H9 (cell line): ENCODE data around the gene BICDL1. TPM values are rescaled to one million over a fixed set of nuclear protein-coding genes. Genes with fewer than 3 reads are reported as not detected.

Experiments used
- DNase-seq: peaks from one replicate; pipeline ENCODE4 v3.0.0-alpha.2; 2017
- H2AFZ ChIP-seq: one replicate; pipeline ENCODE4 v1.6.1; 2013; ENCODE audit warnings: mild to moderate bottlenecking, low read length, control low read depth, moderate library complexity
- H2AK5ac ChIP-seq: 2 replicates; pipeline ENCODE4 v1.6.1; 2013; ENCODE audit warnings: low read length, control low read depth, mixed read lengths; ENCODE audit not compliant: insufficient read length
- H2BK120ac ChIP-seq: one replicate; pipeline ENCODE4 v1.6.1; 2013; ENCODE audit warnings: low read depth, mild to moderate bottlenecking, low read length, control low read depth, inconsistent platforms; ENCODE audit not compliant: poor library complexity, severe bottlenecking
- H2BK12ac ChIP-seq: 2 replicates; pipeline ENCODE4 v1.6.1; 2013; ENCODE audit warnings: low read length, control low read depth, mixed read lengths, low read depth; ENCODE audit not compliant: insufficient read length
- H2BK15ac ChIP-seq: 2 replicates; pipeline ENCODE4 v1.6.1; 2013; ENCODE audit warnings: low read depth, low read length, control low read depth
- H2BK20ac ChIP-seq: one replicate; pipeline ENCODE4 v1.6.1; 2013; ENCODE audit warnings: low read depth, mild to moderate bottlenecking, low read length, control low read depth, inconsistent platforms; ENCODE audit not compliant: poor library complexity, severe bottlenecking
- H2BK5ac ChIP-seq: 2 replicates; pipeline ENCODE4 v1.6.1; 2013; ENCODE audit warnings: low read length, control low read depth, mixed read lengths; ENCODE audit not compliant: insufficient read length
- H3K14ac ChIP-seq: 2 replicates; pipeline ENCODE4 v1.6.1; 2013; ENCODE audit warnings: low read length, control low read depth; ENCODE audit not compliant: insufficient read depth
- H3K18ac ChIP-seq: 2 replicates; pipeline ENCODE4 v1.6.1; 2013; ENCODE audit warnings: low read depth, mild to moderate bottlenecking, mixed read lengths, low read length, control low read depth; ENCODE audit not compliant: insufficient read length
- H3K23ac ChIP-seq: 2 replicates; pipeline ENCODE4 v1.6.1; 2013; ENCODE audit warnings: low read length, control low read depth, mixed read lengths, low read depth; ENCODE audit not compliant: insufficient read length
- H3K23me2 ChIP-seq: 2 replicates; pipeline ENCODE4 v1.6.1; 2013; ENCODE audit warnings: low read depth, mild to moderate bottlenecking, mixed read lengths, low read length, control low read depth; ENCODE audit not compliant: insufficient read length, poor library complexity, severe bottlenecking
- H3K27ac ChIP-seq: 2 replicates; pipeline ENCODE4 v1.5.1; 2013; ENCODE audit warnings: low read length, control low read depth, mixed read lengths, low read depth; ENCODE audit not compliant: insufficient read length
- H3K27me3 ChIP-seq: 2 replicates; pipeline ENCODE4 v1.6.1; 2013; ENCODE audit warnings: low read length, control low read depth, inconsistent platforms; ENCODE audit not compliant: insufficient read depth
- H3K4ac ChIP-seq: 2 replicates; pipeline ENCODE4 v1.6.1; 2013; ENCODE audit warnings: low read depth, mild to moderate bottlenecking, control low read depth, inconsistent platforms, low read length, moderate library complexity
- H3K4me1 ChIP-seq: 2 replicates; pipeline ENCODE4 v1.6.1; 2013; ENCODE audit warnings: low read length, control low read depth, inconsistent platforms; ENCODE audit not compliant: insufficient read depth
- H3K4me2 ChIP-seq: 2 replicates; pipeline ENCODE4 v1.6.1; 2013; ENCODE audit warnings: low read length, control low read depth, mixed read lengths; ENCODE audit not compliant: insufficient read length, insufficient read depth
- H3K56ac ChIP-seq: 2 replicates; pipeline ENCODE4 v1.6.1; 2013; ENCODE audit warnings: low read depth, mild to moderate bottlenecking, mixed read lengths, low read length, control low read depth; ENCODE audit not compliant: insufficient read length
- H3K79me1 ChIP-seq: 2 replicates; pipeline ENCODE4 v1.6.1; 2013; ENCODE audit warnings: low read depth, mild to moderate bottlenecking, moderate library complexity, low read length, control low read depth, inconsistent platforms; ENCODE audit not compliant: insufficient read depth, poor library complexity, severe bottlenecking
- H3K79me2 ChIP-seq: 2 replicates; pipeline ENCODE4 v1.6.1; 2013; ENCODE audit warnings: low read length, control low read depth, inconsistent platforms; ENCODE audit not compliant: insufficient read depth
- H3K9ac ChIP-seq: 2 replicates; pipeline ENCODE4 v1.6.1; 2013; ENCODE audit warnings: low read length, control low read depth, mixed read lengths; ENCODE audit not compliant: insufficient read length; ENCODE audit errors: extremely low read depth
- H3K9me3 ChIP-seq: one replicate; pipeline ENCODE4 v1.6.1; 2013; ENCODE audit warnings: low read depth, low read length, inconsistent platforms; ENCODE audit not compliant: control insufficient read depth
- H3T11ph ChIP-seq: one replicate; pipeline ENCODE4 v1.6.1; 2013; ENCODE audit warnings: mild to moderate bottlenecking, low read length, control low read depth, inconsistent platforms
- H4K20me1 ChIP-seq: one replicate; pipeline ENCODE4 v1.6.1; 2013; ENCODE audit not compliant: control insufficient read depth, insufficient read length, insufficient read depth
- H4K5ac ChIP-seq: 2 replicates; pipeline ENCODE4 v1.6.1; 2013; ENCODE audit warnings: low read depth, mild to moderate bottlenecking, mixed read lengths, low read length, control low read depth; ENCODE audit not compliant: insufficient read length
- H4K8ac ChIP-seq: replicated peaks from 2 replicates; pipeline ENCODE4 v1.6.1; 2013; ENCODE audit warnings: low read length, control low read depth, mixed read lengths, low read depth; ENCODE audit not compliant: insufficient read length
- H4K91ac ChIP-seq: 2 replicates; pipeline ENCODE4 v1.6.1; 2013; ENCODE audit warnings: low read depth, mild to moderate bottlenecking, moderate library complexity, mixed read lengths, low read length, control low read depth; ENCODE audit not compliant: insufficient read length
- H3K27ac Mint-ChIP-seq, 3 experiments: 2 replicates in 2 of 3; 3 replicates in 1 of 3; pipeline ENCODE4 v1.8.0; 2020 to 2021; ENCODE audit warnings: mixed read lengths in 3 of 3, mild to moderate bottlenecking in 1 of 3, moderate library complexity in 1 of 3
- H3K27me3 Mint-ChIP-seq: 2 replicates; pipeline ENCODE4 v1.8.0; 2021; ENCODE audit warnings: low read depth, mild to moderate bottlenecking, moderate library complexity, mixed read lengths
- H3K36me3 Mint-ChIP-seq, 3 experiments: 2 replicates in 2 of 3; 3 replicates in 1 of 3; pipeline ENCODE4 v1.8.0; 2020 to 2021; ENCODE audit warnings: low read depth in 3 of 3, mixed read lengths in 3 of 3; ENCODE audit not compliant: insufficient read depth in 1 of 3
- H3K4me1 Mint-ChIP-seq, 2 experiments: 2 replicates each; pipeline ENCODE4 v1.8.0; 2020; ENCODE audit warnings: mixed read lengths in 2 of 2
- H3K4me3 Mint-ChIP-seq, 2 experiments: 2 replicates in 1 of 2; 3 replicates in 1 of 2; pipeline ENCODE4 v1.8.0; 2020 to 2021; ENCODE audit warnings: mild to moderate bottlenecking in 2 of 2, mixed read lengths in 2 of 2, moderate library complexity in 1 of 2
- H3K9me3 Mint-ChIP-seq, 2 experiments: 2 replicates in 1 of 2; 3 replicates in 1 of 2; pipeline ENCODE4 v1.8.0; 2020; ENCODE audit warnings: mild to moderate bottlenecking in 2 of 2, mixed read lengths in 2 of 2, moderate library complexity in 1 of 2
- CTCF ChIP-seq: fragments of 200-600 bp; sonication (generic); conservative IDR thresholded peaks from 3 replicates; pipeline ENCODE4 v1.8.0; 2021; ENCODE audit warnings: antibody characterized with exemption, mild to moderate bottlenecking
- WGBS: extraction: QIAGEN DNeasy Blood & Tissue Kit; methylation state at CpG from one replicate; pipeline ENCODE4 v1.1.7; 2013; ENCODE audit warnings: missing lambda C conversion rate, low lambda C conversion rate, mixed read lengths; ENCODE audit not compliant: insufficient read length; ENCODE audit errors: extremely low coverage; 5-methylcytosine and 5-hydroxymethylcytosine counted together
- total RNA-seq: library from RNA; stranded (reverse); gene quantifications from 2 replicates; pipeline ENCODE4 v1.2.1, GENCODE V29; 2021

The BICDL1 gene
- total RNA-seq, 1 experiment from 2014 or later, result 13.8 TPM

- Mint-ChIP-seq H3K27me3 (no peaks in the 10 kb centered on the region), H3K27ac (no peak overlapping the region), H3K4me1 (no peaks in the 10 kb centered on the region), H3K36me3 (peaks cover 0 to 7% (median 6%) of the 10 kb centered on the region in 3 experiments; a peak in 4 of 7 replicates), H3K9me3 (no peaks in the 10 kb centered on the region), H3K4me3 (no peak overlapping the region)
- H3K9ac ChIP-seq, result no peak overlapping the region
- H3K14ac ChIP-seq, result no peak overlapping the region
- H3K4me2 ChIP-seq, result no peak overlapping the region
- H2BK20ac ChIP-seq, result no peak overlapping the region
- no peak overlapping the region for H2BK15ac ChIP-seq
- H3K79me2 ChIP-seq, result no peaks in the 10 kb centered on the region
- H3K4ac ChIP-seq, result no peak overlapping the region
- H4K91ac ChIP-seq, result no peak overlapping the region
- no peak for DNase-seq
- H2BK5ac ChIP-seq, result no peak overlapping the region
- H3K27me3 ChIP-seq, result no peaks in the 10 kb centered on the region
- no peak overlapping the region for H3K23ac ChIP-seq
- no peaks in the 10 kb centered on the region for H4K20me1 ChIP-seq
- no peak overlapping the region for H2BK12ac ChIP-seq
- H3K56ac ChIP-seq, result no peak overlapping the region
- H3T11ph ChIP-seq, result no peak overlapping the region
- H3K4me1 ChIP-seq, result no peaks in the 10 kb centered on the region
- H3K9me3 ChIP-seq, result no peaks in the 10 kb centered on the region
- no peak overlapping the region for H4K8ac ChIP-seq
- no peak overlapping the region for H2AK5ac ChIP-seq
- no peaks in the 10 kb centered on the region for H3K79me1 ChIP-seq
- H3K27ac ChIP-seq, result no peak overlapping the region
- no peaks in the 10 kb centered on the region for H3K23me2 ChIP-seq
- H2BK120ac ChIP-seq, result no peak overlapping the region
- no peak for TF ChIP-seq CTCF
- WGBS, result no CpG with 5 or more reads among the region's 2 CpGs
- no peak overlapping the region for H3K18ac ChIP-seq
- no peak overlapping the region for H2AFZ ChIP-seq
- H4K5ac ChIP-seq, result no peak overlapping the region
Measured at GRCh38 chr12:120024193-120024592, 35.2 kb downstream of the BICDL1 start.
